Fibroblast of skin of back (primary cell): ENCODE data around the gene CHRNB2.
A peak's percentile ranks its signal among the peaks of the same experiment; 100 is the strongest.

ENCODE experiments used
- DNase-seq: peaks from one replicate; pipeline ENCODE4 v3.0.0-alpha.2; 2013

The CHRNB2 gene

DNA sequence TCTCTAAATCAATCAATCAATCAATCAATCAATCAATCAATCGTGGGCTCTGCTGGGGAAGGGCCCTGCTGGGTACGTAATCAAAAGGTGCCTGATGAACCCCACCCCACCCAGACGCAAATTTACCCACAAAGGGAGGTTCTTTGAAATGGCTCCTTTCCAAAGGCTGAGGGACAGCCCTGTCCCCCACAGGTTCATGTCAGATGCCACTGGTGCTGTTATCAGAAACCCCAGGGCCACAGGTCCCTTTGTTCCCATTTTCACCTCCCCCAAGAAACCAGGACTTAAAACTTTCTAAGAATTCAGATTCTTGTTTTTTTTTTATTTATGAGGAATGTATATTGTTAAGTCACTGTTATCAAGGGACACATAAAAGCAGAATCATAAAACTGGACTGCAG, 14.2 kb downstream of the CHRNB2 start:
- DNase-seq = no peak

- no peak for DNase-seq
Observed at GRCh38 chr1:154582885-154583284, 15.3 kb downstream of the CHRNB2 start.

GRCh38 chr1:154583773-154584172, 16.2 kb downstream of the CHRNB2 start:
- DNase-seq = peak; percentile 27

DNA sequence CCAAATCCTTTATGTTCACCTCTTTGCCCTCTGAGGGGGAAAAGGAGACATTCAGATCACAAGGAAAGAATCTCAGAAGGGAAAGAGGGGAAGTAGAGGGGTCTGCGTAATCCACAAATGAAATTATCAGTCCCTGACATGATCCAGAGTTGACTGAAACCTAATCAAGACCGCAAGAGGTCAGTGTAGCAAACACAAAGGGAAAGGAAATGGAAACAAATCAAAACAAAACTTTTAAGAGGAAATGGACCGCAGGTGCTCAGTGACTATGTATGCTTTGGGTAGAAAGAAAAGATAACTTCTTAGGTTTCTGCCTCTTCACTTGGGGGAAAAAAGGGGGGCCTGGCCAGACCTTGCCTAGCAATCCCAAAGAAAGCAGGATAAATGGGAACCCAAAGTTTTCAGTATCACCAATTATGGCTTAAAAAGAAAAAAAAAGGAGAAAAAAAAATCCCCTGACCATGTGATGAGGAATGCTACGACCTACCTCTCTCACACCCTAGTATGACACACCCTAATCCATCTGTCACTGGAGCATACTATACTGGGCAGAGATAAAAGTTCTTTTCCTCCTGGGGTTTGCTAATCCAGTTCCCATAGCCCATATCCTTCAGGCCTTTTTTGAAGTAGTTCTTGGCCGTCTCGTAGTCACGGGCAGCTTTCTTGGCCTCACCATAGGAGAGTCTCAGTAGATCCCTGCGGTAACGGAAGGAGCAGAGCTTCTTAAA, 16.9 kb downstream of the CHRNB2 start:
- no peak for DNase-seq

- DNase-seq = no peak
Observed at GRCh38 chr1:154586231-154586630, 18.7 kb downstream of the CHRNB2 start.

- no peak for DNase-seq
Observed at GRCh38 chr1:154586641-154587040, 19.1 kb downstream of the CHRNB2 start.

DNA sequence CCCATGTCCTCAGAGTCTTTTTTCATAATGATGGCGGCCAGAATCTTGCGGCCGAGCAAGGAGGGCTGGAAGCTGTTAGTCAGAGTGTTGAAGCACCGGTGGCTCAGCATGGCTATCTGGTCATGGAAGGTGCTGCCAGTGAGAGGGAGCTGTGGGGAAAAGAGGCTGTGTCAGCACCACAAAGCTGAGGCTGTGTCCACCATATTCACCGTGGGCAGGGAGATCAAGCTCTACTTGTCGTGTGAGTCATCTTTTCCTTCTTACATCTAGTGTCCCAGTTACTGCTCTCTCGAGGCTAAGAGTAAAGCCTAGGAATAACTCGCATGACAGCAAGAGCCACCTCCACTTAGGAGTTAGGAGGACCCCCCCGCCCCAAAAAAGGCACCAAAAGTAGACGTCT, 22.2 kb downstream of the CHRNB2 start:
- no peak for DNase-seq

DNA sequence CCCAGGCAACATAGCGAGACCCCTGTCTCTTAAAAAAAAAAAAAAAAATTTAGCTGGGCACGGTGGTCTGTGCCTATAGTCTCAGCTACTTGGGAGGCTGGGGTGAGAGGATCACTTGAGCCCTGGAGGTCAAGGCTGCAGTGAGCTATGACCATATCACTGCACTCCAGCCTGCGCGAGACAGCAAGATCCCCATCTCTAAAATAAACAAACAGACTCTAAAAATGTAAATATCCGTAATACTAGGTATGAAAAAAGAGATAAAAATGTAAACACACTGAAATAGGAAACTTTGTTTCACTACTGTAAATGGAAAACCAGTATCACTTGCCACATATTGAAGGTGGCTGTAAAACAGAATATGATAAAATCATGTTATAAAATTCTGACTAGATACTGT, 23.2 kb downstream of the CHRNB2 start:
- no peak for DNase-seq

- DNase-seq = no peak
Observed at GRCh38 chr1:154591206-154591605, 23.6 kb downstream of the CHRNB2 start.

DNA sequence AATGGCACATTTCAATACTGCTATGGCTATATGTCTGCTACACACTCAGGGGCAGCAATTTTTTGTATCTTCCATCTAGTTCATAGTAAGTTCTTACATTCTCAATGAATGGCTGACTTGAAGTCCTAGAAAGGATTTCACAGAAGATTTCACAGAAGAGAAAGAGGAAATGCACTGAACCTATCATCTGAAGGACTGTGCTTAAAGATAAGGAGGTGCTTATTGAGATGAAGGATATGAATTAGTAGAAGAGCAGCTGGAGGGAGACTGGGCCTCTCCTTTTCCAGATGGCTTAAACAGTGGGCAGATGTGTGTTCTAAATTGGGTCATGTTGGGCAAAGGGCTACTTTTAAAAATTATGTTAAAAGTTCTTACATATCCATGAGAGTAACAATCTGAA, 25.8 kb downstream of the CHRNB2 start:
- DNase-seq = no peak

- DNase-seq = no peak
Observed at GRCh38 chr1:154594811-154595210, 27.2 kb downstream of the CHRNB2 start.

GRCh38 chr1:154595621-154596020, 28.0 kb downstream of the CHRNB2 start:
- DNase-seq = peak; percentile 29

GRCh38 chr1:154598871-154599635, 31.5 kb downstream of the CHRNB2 start:
- DNase-seq = peak; percentile 27

GRCh38 chr1:154599658-154600057, 32.1 kb downstream of the CHRNB2 start:
- DNase-seq = no peak

DNA sequence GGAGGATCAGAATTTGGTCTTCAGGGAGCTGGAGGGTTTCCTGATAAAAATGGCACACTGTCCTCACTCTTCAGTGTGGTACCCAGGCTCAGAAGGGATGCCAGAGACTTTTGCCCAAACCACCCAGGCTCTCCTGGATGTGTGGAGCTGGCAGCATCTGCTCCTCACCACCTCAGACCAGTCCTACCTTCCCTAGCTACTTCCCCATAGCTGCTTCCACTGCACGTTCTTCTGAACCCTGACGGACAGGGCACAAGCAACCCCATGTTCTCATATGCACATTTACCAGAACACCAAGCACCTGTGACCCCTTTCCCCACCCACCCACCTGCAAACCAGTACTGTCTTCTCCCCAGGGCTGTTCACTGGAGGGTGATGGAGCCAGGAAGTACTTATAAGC, 35.7 kb downstream of the CHRNB2 start:
- DNase-seq = no peak

GRCh38 chr1:154605534-154605933, 38.0 kb downstream of the CHRNB2 start:
- DNase-seq = no peak

DNA sequence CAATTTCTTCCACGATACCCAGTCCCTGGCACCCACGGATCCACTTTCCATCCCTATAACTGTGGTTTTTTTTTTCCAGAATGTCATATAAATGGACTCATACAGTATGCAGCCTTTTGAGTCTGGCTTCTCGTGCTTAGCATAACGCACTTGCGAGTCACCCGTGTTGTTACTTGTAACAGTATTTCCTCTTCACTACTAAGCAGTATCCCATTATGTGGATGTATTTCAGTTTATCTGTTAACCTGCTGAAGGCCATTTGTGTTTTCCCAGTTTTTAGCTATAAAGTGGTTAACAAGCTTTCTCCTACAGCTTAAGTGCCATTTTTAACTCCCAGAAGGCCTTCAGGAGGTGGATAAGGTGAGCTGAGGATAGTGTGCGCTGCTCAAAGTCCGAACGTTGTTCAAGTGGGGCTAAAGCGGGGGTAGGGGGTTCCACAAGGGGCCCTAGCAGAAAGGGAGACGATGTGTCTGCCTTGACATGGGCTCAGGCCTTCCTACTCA, 39.6 kb downstream of the CHRNB2 start:
- peak; percentile 69 for DNase-seq

DNA sequence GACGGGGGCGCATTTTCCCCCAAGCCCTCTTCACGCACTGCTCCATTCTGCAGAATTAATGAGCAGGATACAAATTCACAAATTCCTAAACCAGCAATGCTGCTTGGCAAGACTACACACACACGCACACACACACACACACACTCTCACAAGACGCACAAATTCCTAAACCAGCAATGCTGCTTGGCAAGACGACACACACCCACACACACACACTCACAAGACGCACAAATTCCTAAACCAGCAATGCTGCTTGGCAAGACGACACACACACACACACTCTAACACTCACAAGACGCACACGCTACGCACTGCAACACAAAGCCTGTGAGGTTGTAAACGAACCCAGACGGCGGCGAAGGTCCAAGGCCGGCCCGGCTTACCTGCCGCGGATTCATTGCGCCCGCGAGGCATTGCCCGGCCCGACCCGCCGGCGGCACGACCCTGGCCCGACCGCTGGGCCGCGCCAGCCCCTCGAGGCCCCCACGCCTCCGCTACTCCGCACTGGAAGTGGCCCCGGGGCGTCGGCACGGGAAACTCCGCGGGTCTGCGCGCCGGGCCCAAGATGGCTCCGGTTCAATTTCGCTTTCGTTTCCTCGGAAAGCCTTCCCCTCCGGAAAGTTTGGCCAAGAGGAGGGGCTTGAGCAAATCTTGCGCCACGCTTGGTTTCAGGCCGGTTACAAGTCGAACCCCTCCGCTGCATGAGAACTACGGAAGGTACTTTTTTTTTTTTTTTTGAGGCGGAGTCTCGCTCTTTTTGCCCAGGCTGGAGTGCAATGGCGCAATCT, 40.2 kb downstream of the CHRNB2 start, which contains the start of gene ADAR:
TSS of gene ADAR (minus strand) at position 578 of the 788 bp plus-strand sequence. CDS start at position 398, 180 bp downstream.
- peak; percentile 97 for DNase-seq

DNA sequence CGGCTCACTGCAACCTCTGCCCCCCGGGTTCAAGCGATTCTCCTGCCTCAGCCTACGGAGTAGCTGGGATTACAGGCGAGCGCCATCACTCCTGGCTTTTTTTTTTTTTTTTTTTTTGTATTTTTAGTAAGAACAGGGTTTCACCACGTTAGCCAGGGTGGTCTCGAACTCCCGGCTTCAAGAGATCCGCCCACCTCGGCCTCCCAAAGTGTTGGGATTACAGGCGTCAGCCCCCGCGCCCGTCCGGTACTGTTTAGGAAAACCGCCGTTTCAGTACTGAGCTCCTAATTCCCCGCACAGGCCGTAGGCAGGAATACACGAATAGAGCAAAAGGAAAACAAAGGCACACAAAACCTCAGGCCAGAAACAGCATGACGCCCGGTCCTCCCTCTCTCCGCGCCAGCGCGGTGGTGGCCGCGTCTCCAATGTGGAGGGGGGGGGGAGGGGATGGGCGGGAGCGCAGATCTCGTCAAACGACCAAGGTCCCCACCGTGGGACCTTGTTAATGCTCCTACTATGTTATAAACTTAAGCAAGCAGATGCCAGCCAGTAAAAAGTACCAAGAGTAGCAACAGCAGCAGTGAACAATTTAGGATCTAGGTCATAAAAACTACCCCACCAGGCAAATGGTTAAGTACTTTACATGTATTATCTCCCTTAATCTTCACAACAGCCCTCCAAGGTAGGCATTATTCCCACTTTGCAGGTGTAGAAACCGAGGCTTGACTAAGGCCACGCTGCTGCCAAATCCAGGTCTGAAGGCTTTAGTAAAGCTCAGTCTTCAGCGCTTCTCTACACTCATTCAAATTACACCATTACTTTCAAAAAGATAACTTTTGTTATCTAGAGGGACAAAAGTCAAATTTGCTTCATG, 41.1 kb downstream of the CHRNB2 start:
- DNase-seq = peak; percentile 76

GRCh38 chr1:154609398-154610380, 42.1 kb downstream of the CHRNB2 start:
- DNase-seq = peak; percentile 50
